Airway epithelial cell (primary cell): ENCODE measurements around the gene GPAT3. TPM values are rescaled to one million over a fixed set of nuclear protein-coding genes. Genes with fewer than 3 reads are reported as not detected.

Experiments
- total RNA-seq: library from RNA; depleted of rRNA; stranded (reverse); fragments of >200 nt; gene quantifications from 2 replicates; pipeline ENCODE4 v1.2.3, GENCODE V29; 2015

Gene GPAT3
- 1.2 and 1.8 TPM in 2 replicates for total RNA-seq

GRCh38 chr4:83535520-83536361, at the start of gene GPAT3:
GPAT3 (plus strand) TSS chr4:83536108; CDS start chr4:83536623, 515 bp downstream.

Other genes with a start within 250 kb of the GPAT3 start
- gene HPSE, start 201.3 kb upstream of the GPAT3 start, total RNA-seq = 5.1 and 7.3 TPM in 2 replicates
- 4.7 and 10.2 TPM in 2 replicates for gene HELQ, start 80.3 kb upstream of the GPAT3 start, total RNA-seq
- 30.6 and 35.3 TPM in 2 replicates for gene MRPS18C, start 80.0 kb upstream of the GPAT3 start, total RNA-seq
- gene ABRAXAS1, start 51.0 kb upstream of the GPAT3 start, total RNA-seq = 4.6 and 6.1 TPM in 2 replicates